SHP77 (cell line): ENCODE results near the gene GMDS.

Experiments
- DNase-seq, 2 experiments: peaks; one replicate each; lab custom pipeline; 2025; lab: John Stamatoyannopoulos, UW

Gene GMDS

GRCh38 chr6:2178125-2178524 lies 67.3 kb downstream of the GMDS start:
- no peak for DNase-seq

GRCh38 chr6:2175825-2176224 lies 69.6 kb downstream of the GMDS start:
- DNase-seq: no peak

GRCh38 chr6:2173203-2173961 lies 72.0 kb downstream of the GMDS start:
- no peak for DNase-seq

- no peak for DNase-seq
These were observed 73.7 kb downstream of the GMDS start for GRCh38 chr6:2171728-2172127.

GRCh38 chr6:2168480-2168879 lies 76.9 kb downstream of the GMDS start:
- DNase-seq: no peak

GRCh38 chr6:2166717-2167116 lies 78.7 kb downstream of the GMDS start:
- DNase-seq: peak in 1 of 2 experiments; percentile 26

- no peak for DNase-seq
These were observed 80.1 kb downstream of the GMDS start for GRCh38 chr6:2165286-2165685.

- no peak for DNase-seq
These were observed 80.9 kb downstream of the GMDS start for GRCh38 chr6:2164481-2164880.

GRCh38 chr6:2162079-2162445 lies 83.3 kb downstream of the GMDS start:
- no peak for DNase-seq

- DNase-seq: peak in 1 of 2 experiments; percentile 8
These were observed 86.7 kb downstream of the GMDS start for GRCh38 chr6:2158596-2159271.

- DNase-seq: no peak
These were observed 87.8 kb downstream of the GMDS start for GRCh38 chr6:2157441-2158127.

- DNase-seq: no peak
These were observed 90.2 kb downstream of the GMDS start for GRCh38 chr6:2155206-2155605.

GRCh38 chr6:2149361-2150006 lies 95.9 kb downstream of the GMDS start:
- DNase-seq: peak; percentile 65 to 67

GRCh38 chr6:2148748-2149147 lies 96.7 kb downstream of the GMDS start:
- DNase-seq: no peak

GRCh38 chr6:2147766-2148448 lies 97.5 kb downstream of the GMDS start:
- DNase-seq: no peak

GRCh38 chr6:2147261-2147660 lies 98.1 kb downstream of the GMDS start:
- DNase-seq: no peak

GRCh38 chr6:2144210-2144609 lies 101.2 kb downstream of the GMDS start:
- DNase-seq: no peak

GRCh38 chr6:2141644-2142290 lies 103.6 kb downstream of the GMDS start:
- no peak for DNase-seq

GRCh38 chr6:2140438-2141128 lies 104.8 kb downstream of the GMDS start:
- no peak for DNase-seq

GRCh38 chr6:2135401-2135800 lies 110.0 kb downstream of the GMDS start:
- DNase-seq: no peak

- no peak for DNase-seq
These were observed 110.9 kb downstream of the GMDS start for GRCh38 chr6:2134554-2134953.
